ENCODE results near the gene EIF2D.
A peak's percentile ranks its signal among the peaks of the same experiment; 100 is the strongest.

EIF2D gene

DNA sequence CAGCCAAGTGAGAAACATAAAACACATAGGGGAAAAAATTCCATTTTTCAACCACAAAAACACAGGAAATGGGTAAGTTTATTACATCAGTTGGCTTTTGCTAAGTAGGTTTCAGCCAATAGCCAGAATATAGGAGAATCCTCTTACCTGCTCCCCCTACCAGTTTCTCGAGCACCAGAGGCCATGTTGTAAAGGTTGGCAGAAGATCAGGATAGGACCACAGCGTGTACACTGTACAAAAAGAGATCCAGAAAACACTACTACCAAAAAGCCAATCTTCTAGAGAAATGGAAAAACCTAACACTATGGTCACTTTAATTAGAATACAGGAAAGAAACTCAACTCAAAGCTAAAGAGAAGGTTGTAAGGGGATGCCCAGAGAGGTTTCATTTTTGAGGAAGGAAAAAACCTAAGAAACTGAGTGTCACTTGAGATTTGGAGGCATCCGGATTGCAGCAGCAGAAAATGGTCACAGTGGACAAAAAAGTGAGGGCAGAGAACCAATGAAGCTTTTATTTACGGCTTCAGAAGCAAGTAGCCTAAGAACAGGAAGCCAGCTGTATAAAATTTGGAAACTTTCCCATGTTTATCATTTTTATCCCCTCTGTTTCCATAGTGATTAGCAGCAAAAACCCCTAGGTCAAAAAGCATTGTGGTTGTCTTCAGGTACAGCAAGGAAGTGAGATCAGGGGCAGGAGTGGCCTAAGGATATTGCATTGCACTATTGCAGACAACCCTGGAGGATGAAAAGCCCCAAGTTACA lies 2.9 kb downstream of the EIF2D start:
- no peaks in the 10 kb centered on the region for H3K9me3 Mint-ChIP-seq
- no peaks in the 10 kb centered on the region for H3K27me3 Mint-ChIP-seq (ENCODE audit: low read depth)
- peaks cover 26% of the 10 kb centered on the region for H3K36me3 Mint-ChIP-seq (ENCODE audit: low read depth)
- DNase-seq (ENCODE audit: low spot score) = peak; percentile 16
- H3K4me1 Mint-ChIP-seq (ENCODE audit: low read depth) = peaks cover 26% of the 10 kb centered on the region
- peak overlapping the region; percentile 5 for H3K4me3 Mint-ChIP-seq
- peak overlapping the region; percentile 29 for H3K27ac Mint-ChIP-seq

DNA sequence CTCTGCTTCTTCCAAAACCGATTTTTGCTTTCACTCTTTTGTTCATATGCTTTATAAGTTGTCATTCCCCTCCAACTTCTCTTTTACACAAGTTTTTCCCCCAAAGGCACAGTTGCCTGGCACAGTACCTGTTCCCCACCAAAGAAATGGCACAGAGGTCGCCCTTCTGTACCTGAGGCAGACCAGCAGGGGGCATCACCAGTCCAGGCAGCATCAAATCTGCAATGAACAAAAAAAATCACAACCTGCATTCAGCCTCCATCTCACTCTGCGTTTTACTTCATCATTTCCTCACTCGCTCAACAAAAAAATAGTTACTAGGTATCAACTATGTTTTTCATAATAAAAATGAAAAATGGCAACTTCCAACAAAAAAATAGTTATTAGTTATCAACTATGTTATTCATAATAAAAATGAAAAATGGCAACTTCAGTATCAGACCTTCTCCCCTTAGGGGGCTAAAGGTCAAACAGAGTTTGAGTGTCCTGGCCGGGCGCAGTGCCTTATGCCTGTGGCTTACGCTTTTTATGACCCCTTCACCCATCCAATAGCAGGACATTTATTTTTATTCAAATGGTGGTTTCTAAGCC lies 4.1 kb downstream of the EIF2D start:
- Mint-ChIP-seq H3K36me3 (ENCODE audit: low read depth) (peaks cover 30% of the 10 kb centered on the region), H3K9me3 (no peaks in the 10 kb centered on the region), H3K27ac (peak overlapping the region; percentile 38), H3K4me1 (ENCODE audit: low read depth) (peaks cover 26% of the 10 kb centered on the region), H3K4me3 (no peak overlapping the region), H3K27me3 (ENCODE audit: low read depth) (no peaks in the 10 kb centered on the region)
- peak; percentile 33 for DNase-seq (ENCODE audit: low spot score)

DNA sequence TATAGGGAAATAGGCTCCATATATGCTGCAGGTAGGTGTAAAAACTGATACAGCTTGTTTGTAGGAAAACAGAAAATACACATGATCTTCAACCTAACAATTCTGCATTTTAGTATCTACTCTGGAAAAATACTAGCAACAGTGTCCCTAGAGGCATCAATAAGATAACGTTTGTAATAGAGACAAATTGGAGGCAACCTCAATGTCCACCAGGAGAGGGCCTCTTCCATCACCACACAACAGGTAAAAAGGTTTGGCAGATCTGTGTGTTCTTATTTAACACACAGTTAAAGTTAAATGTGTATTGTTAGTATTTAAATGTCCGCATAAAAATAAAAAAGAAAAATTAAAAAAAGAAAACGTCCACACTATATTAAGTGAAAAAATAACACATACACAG lies 5.4 kb downstream of the EIF2D start:
- Mint-ChIP-seq H3K4me3 (no peak overlapping the region), H3K27ac (no peak overlapping the region), H3K27me3 (ENCODE audit: low read depth) (no peaks in the 10 kb centered on the region), H3K9me3 (no peaks in the 10 kb centered on the region), H3K4me1 (ENCODE audit: low read depth) (peaks cover 24% of the 10 kb centered on the region), H3K36me3 (ENCODE audit: low read depth) (peaks cover 35% of the 10 kb centered on the region)
- DNase-seq (ENCODE audit: low spot score) = no peak

- H3K36me3 Mint-ChIP-seq (ENCODE audit: low read depth) = peaks cover 36% of the 10 kb centered on the region
- no peaks in the 10 kb centered on the region for H3K27me3 Mint-ChIP-seq (ENCODE audit: low read depth)
- H3K27ac Mint-ChIP-seq = no peak overlapping the region
- no peaks in the 10 kb centered on the region for H3K9me3 Mint-ChIP-seq
- no peak for DNase-seq (ENCODE audit: low spot score)
- no peak overlapping the region for H3K4me3 Mint-ChIP-seq
- peaks cover 12% of the 10 kb centered on the region for H3K4me1 Mint-ChIP-seq (ENCODE audit: low read depth)
These were observed 7.4 kb downstream of the EIF2D start for GRCh38 chr1:206604861-206605260.

DNA sequence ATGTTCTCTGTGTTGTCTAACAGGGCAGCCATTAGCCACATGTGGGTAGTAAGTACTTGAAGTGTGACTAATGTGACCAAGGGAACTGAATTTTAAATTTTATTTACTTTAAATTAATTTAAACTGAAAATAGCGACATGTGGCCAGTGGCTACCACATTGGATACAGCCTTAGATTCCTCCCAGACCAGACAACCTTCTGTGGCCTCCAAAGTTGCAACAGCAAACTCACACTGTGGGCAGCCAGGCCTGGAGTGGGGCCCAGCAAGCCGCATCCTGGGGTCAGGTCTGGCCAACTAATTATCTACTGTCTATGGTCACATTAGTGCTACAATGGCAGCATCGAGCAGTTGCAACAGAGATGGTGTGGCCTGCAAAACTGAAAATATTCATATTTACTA lies 11.7 kb downstream of the EIF2D start:
- H3K36me3 Mint-ChIP-seq (ENCODE audit: low read depth) = peaks cover 39% of the 10 kb centered on the region

DNA sequence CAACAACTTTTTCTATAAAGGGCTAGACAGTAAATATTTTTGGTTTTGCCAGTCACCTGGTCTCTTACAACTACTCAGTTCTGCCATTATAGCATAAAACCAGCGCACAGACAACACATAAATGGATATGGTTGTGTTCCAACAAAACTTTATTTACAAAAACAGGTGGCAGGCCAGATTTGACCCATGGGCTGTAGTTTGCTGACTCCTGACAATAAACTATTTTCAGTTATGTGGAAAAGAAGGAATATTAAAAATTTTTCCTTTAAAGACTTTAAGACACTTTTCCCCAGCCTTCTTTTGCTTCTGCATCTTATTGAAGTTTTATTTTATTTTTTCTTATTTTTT lies 16.0 kb downstream of the EIF2D start:
- Mint-ChIP-seq H3K27ac (no peak overlapping the region), H3K36me3 (ENCODE audit: low read depth) (peaks cover 45% of the 10 kb centered on the region), H3K4me1 (ENCODE audit: low read depth) (peaks cover 11% of the 10 kb centered on the region)

More for the DNA sequence above, 11.7 kb downstream of the EIF2D start:
- Mint-ChIP-seq H3K27me3 (ENCODE audit: low read depth) (no peaks in the 10 kb centered on the region), H3K4me3 (no peak overlapping the region), H3K27ac (no peak overlapping the region), H3K4me1 (ENCODE audit: low read depth) (peaks cover 2% of the 10 kb centered on the region), H3K9me3 (no peaks in the 10 kb centered on the region)
- no peak for DNase-seq (ENCODE audit: low spot score)

GRCh38 chr1:206595581-206596318 lies 16.5 kb downstream of the EIF2D start:
- H3K9me3 Mint-ChIP-seq = no peaks in the 10 kb centered on the region
- no peaks in the 10 kb centered on the region for H3K27me3 Mint-ChIP-seq (ENCODE audit: low read depth)
- H3K4me3 Mint-ChIP-seq = no peak overlapping the region
- H3K4me1 Mint-ChIP-seq (ENCODE audit: low read depth) = peaks cover 16% of the 10 kb centered on the region
- no peak overlapping the region for H3K27ac Mint-ChIP-seq
- H3K36me3 Mint-ChIP-seq (ENCODE audit: low read depth) = peaks cover 47% of the 10 kb centered on the region
- no peak for DNase-seq (ENCODE audit: low spot score)

More for the DNA sequence above, 16.0 kb downstream of the EIF2D start:
- Mint-ChIP-seq H3K27me3 (ENCODE audit: low read depth) (no peaks in the 10 kb centered on the region), H3K9me3 (no peaks in the 10 kb centered on the region), H3K4me3 (no peak overlapping the region)
- no peak for DNase-seq (ENCODE audit: low spot score)

DNA sequence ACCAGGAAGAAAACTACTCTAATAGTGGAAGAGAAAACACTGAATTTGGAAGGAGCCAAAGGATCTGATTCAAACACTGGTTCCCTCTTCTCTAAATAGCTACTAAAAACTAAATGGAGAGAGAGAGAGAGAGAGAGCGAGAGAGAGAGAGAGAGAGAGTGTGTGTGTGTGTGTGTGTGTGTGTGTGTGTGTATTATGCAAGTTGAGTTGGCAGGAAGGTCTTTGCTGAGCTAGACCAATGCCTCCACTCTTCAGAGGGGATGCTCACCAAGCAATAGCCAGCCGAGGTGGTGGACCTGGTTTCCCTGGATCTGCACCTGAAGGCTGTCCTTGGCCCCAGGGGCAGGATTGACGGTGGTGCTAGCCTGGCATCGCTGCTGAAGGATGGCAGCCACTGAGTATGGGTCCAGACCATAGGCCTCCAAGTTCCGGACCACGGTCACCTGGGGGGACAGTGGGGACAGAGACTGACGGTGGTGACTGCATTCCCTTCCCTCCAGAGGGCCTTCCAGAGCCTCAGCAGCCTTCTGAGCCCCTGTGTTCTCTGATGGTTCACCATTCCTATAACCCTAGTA lies 18.8 kb downstream of the EIF2D start:
- no peak for DNase-seq (ENCODE audit: low spot score)

GRCh38 chr1:206591696-206592095 lies 20.6 kb downstream of the EIF2D start:
- H3K27me3 Mint-ChIP-seq (ENCODE audit: low read depth) = no peaks in the 10 kb centered on the region
- peaks cover 66% of the 10 kb centered on the region for H3K36me3 Mint-ChIP-seq (ENCODE audit: low read depth)
- H3K9me3 Mint-ChIP-seq = no peaks in the 10 kb centered on the region
- no peak for DNase-seq (ENCODE audit: low spot score)
- peaks cover 50% of the 10 kb centered on the region for H3K4me1 Mint-ChIP-seq (ENCODE audit: low read depth)
- H3K4me3 Mint-ChIP-seq = no peak overlapping the region
- H3K27ac Mint-ChIP-seq = peak overlapping the region; percentile 62

More for the DNA sequence above, 18.8 kb downstream of the EIF2D start:
- no peak overlapping the region for H3K27ac Mint-ChIP-seq
- no peaks in the 10 kb centered on the region for H3K9me3 Mint-ChIP-seq
- peaks cover 59% of the 10 kb centered on the region for H3K36me3 Mint-ChIP-seq (ENCODE audit: low read depth)
- no peaks in the 10 kb centered on the region for H3K27me3 Mint-ChIP-seq (ENCODE audit: low read depth)
- H3K4me3 Mint-ChIP-seq = no peak overlapping the region
- H3K4me1 Mint-ChIP-seq (ENCODE audit: low read depth) = peaks cover 40% of the 10 kb centered on the region

DNA sequence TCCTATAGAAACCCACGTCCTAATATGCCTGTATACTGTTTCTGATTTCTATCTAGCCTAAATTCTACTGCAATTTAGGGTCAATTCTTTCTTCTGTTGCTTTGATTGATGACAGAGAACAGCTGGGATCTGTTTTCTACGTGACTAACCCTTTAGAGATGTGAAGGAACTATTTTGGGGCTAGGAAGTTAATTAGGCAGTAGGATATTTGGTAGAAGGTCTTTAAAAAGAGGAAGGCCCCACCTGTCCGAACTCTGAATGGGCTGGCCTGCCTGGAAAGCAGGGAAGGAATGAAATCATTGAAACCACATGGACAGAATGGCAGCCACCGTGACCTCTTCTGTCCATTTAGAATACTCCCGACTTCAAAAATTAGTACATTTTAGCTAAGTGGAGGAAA lies 21.0 kb downstream of the EIF2D start:
- DNase-seq (ENCODE audit: low spot score) = no peak
- peak overlapping the region; percentile 66 for H3K27ac Mint-ChIP-seq
- H3K36me3 Mint-ChIP-seq (ENCODE audit: low read depth) = peaks cover 68% of the 10 kb centered on the region
- H3K9me3 Mint-ChIP-seq = no peaks in the 10 kb centered on the region
- H3K4me1 Mint-ChIP-seq (ENCODE audit: low read depth) = peaks cover 54% of the 10 kb centered on the region
- H3K4me3 Mint-ChIP-seq = peak overlapping the region; percentile 25
- H3K27me3 Mint-ChIP-seq (ENCODE audit: low read depth) = no peaks in the 10 kb centered on the region

- Mint-ChIP-seq H3K27me3 (ENCODE audit: low read depth) (no peaks in the 10 kb centered on the region), H3K4me1 (ENCODE audit: low read depth) (peaks cover 56% of the 10 kb centered on the region), H3K36me3 (ENCODE audit: low read depth) (peaks cover 69% of the 10 kb centered on the region), H3K4me3 (peak overlapping the region; percentile 74), H3K27ac (peak overlapping the region; percentile 92), H3K9me3 (no peaks in the 10 kb centered on the region)
- DNase-seq (ENCODE audit: low spot score) = peak; percentile 85
These were observed 22.1 kb downstream of the EIF2D start for GRCh38 chr1:206590025-206590758.

GRCh38 chr1:206589206-206589605 lies 23.1 kb downstream of the EIF2D start:
- H3K4me3 Mint-ChIP-seq = peak overlapping the region; percentile 42
- peaks cover 77% of the 10 kb centered on the region for H3K36me3 Mint-ChIP-seq (ENCODE audit: low read depth)
- H3K4me1 Mint-ChIP-seq (ENCODE audit: low read depth) = peaks cover 59% of the 10 kb centered on the region
- no peaks in the 10 kb centered on the region for H3K27me3 Mint-ChIP-seq (ENCODE audit: low read depth)
- no peak for DNase-seq (ENCODE audit: low spot score)
- H3K9me3 Mint-ChIP-seq = no peaks in the 10 kb centered on the region
- peak overlapping the region; percentile 92 for H3K27ac Mint-ChIP-seq

DNA sequence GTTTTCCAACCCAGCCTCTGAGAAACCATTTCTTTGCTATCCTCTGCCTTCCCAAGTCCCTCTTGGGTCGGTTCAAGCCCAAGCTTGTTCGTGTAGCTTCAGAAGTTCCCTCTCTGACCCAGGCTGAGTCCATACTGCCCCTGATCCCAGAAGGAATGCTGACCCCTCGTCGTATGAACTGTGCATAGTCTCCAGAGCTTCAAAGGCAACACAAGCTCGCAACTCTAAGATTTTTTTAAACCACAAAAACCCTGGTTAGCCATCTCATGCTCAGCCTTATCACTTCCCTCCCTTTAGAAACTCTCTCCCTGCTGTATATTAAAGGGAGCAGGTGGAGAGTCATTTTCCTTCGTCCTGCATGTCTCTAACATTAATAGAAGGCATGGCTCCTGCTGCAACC lies 23.8 kb downstream of the EIF2D start:
- H3K27ac Mint-ChIP-seq = peak overlapping the region; percentile 92
- H3K27me3 Mint-ChIP-seq (ENCODE audit: low read depth) = no peaks in the 10 kb centered on the region
- H3K4me1 Mint-ChIP-seq (ENCODE audit: low read depth) = peaks cover 62% of the 10 kb centered on the region
- H3K4me3 Mint-ChIP-seq = peak overlapping the region; percentile 6
- DNase-seq (ENCODE audit: low spot score) = no peak
- peaks cover 79% of the 10 kb centered on the region for H3K36me3 Mint-ChIP-seq (ENCODE audit: low read depth)
- no peaks in the 10 kb centered on the region for H3K9me3 Mint-ChIP-seq

All from T-helper 2 cell treated with Interferon-gamma antibody and Interleukin-4, amounts not matched to agents 5 μg/mL and 100 μg/mL, for 36 hours (primary cell).